Measurements from ENCODE around the gene CRYGB.

The CRYGB gene

GRCh38 chr2:208189810-208190503 lies 44.0 kb upstream of the CRYGB start, which contains the start of gene C2orf80:
C2orf80 (minus strand) TSS chr2:208190030; CDS start chr2:208186986, 3,044 bp downstream.
- Histone ChIP-seq H3K79me2 (ENCODE audit: insufficient read depth, low read length) (no peaks in the 10 kb centered on the region), H3K4me1 (ENCODE audit: insufficient read depth, low read length, poor library complexity, severe bottlenecking) (no peaks in the 10 kb centered on the region), H2AFZ (ENCODE audit: low read length) (no peak within 1 kb of the TSS), H3K27me3 (ENCODE audit: insufficient read depth, low read length, poor library complexity, severe bottlenecking) (no peaks in the 10 kb centered on the region), H3F3A (ENCODE audit: low read depth) (no peaks in the 10 kb centered on the region), H3K4me3 (ENCODE audit: low read length, poor library complexity, severe bottlenecking) (no peak within 1 kb of the TSS), H3K36me3 (ENCODE audit: insufficient read depth, low read length) (no peaks in the 10 kb centered on the region), H3K4me2 (ENCODE audit: low read depth, low read length, poor library complexity, severe bottlenecking) (no peak within 1 kb of the TSS), H4K20me1 (ENCODE audit: insufficient read depth, low read length, poor library complexity, severe bottlenecking) (no peaks in the 10 kb centered on the region), H3K9ac (ENCODE audit: low read depth, low read length, poor library complexity, severe bottlenecking) (no peak within 1 kb of the TSS), H3K9me3 (ENCODE audit: insufficient read depth, low read depth, low read length) (no peaks in the 10 kb centered on the region), H3K9me2 (replicated peaks; ENCODE audit: low read depth, low read length) (no peaks in the 10 kb centered on the region)
- TF ChIP-seq EZH2phosphoT487 (IDR thresholded peaks at IDR 0.05; ENCODE audit: borderline replicate concordance): no peak
- TF ChIP-seq CTCF (conservative IDR thresholded peaks at IDR 0.05; ENCODE audit: low read length): no peak

- Histone ChIP-seq H3K27me3 (ENCODE audit: insufficient read depth, low read length, poor library complexity, severe bottlenecking) (no peaks in the 10 kb centered on the region), H3K4me2 (ENCODE audit: low read depth, low read length, poor library complexity, severe bottlenecking) (no peak overlapping the region), H3K4me1 (ENCODE audit: insufficient read depth, low read length, poor library complexity, severe bottlenecking) (no peaks in the 10 kb centered on the region), H2AFZ (ENCODE audit: low read length) (no peak overlapping the region), H3K9ac (ENCODE audit: low read depth, low read length, poor library complexity, severe bottlenecking) (no peak overlapping the region), H3F3A (ENCODE audit: low read depth) (no peaks in the 10 kb centered on the region), H3K79me2 (ENCODE audit: insufficient read depth, low read length) (no peaks in the 10 kb centered on the region), H3K9me3 (ENCODE audit: insufficient read depth, low read depth, low read length) (no peaks in the 10 kb centered on the region), H3K9me2 (replicated peaks; ENCODE audit: low read depth, low read length) (no peaks in the 10 kb centered on the region), H3K36me3 (ENCODE audit: insufficient read depth, low read length) (no peaks in the 10 kb centered on the region), H3K4me3 (ENCODE audit: low read length, poor library complexity, severe bottlenecking) (no peak overlapping the region), H4K20me1 (ENCODE audit: insufficient read depth, low read length, poor library complexity, severe bottlenecking) (no peaks in the 10 kb centered on the region)
- TF ChIP-seq CTCF (conservative IDR thresholded peaks at IDR 0.05; ENCODE audit: low read length): no peak
- TF ChIP-seq EZH2phosphoT487 (IDR thresholded peaks at IDR 0.05; ENCODE audit: borderline replicate concordance): no peak
These were observed 43.3 kb upstream of the CRYGB start for GRCh38 chr2:208189069-208189809.

DNA sequence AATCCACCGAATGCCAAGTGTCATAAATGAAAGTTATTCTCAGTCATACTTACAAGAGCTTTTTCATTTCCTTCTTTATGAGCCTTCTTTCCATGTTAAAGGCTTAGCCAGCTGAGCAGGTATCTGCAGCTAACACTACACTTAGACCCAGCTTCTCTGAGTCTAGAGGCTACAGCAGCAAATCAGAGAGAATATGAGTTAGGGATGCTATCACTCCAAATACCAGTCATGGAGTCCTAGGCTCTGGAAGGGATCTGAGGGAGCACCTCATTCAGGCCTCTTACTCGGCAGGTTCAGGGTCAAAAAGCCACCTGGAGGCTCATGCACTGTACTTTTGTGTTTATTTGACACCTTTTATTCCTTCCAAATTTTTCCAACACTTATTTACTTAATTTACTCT lies 40.9 kb upstream of the CRYGB start:
- no peak overlapping the region for H3K4me2 ChIP-seq (ENCODE audit: low read depth, low read length, poor library complexity, severe bottlenecking)
- H4K20me1 ChIP-seq (ENCODE audit: insufficient read depth, low read length, poor library complexity, severe bottlenecking): no peaks in the 10 kb centered on the region
- no peak for TF ChIP-seq CTCF (conservative IDR thresholded peaks at IDR 0.05; ENCODE audit: low read length)
- TF ChIP-seq EZH2phosphoT487 (IDR thresholded peaks at IDR 0.05; ENCODE audit: borderline replicate concordance): no peak

More for the DNA sequence above, 40.9 kb upstream of the CRYGB start:
- Histone ChIP-seq H3F3A (ENCODE audit: low read depth) (no peaks in the 10 kb centered on the region), H3K36me3 (ENCODE audit: insufficient read depth, low read length) (no peaks in the 10 kb centered on the region), H3K79me2 (ENCODE audit: insufficient read depth, low read length) (no peaks in the 10 kb centered on the region), H2AFZ (ENCODE audit: low read length) (no peak overlapping the region), H3K4me3 (ENCODE audit: low read length, poor library complexity, severe bottlenecking) (no peak overlapping the region), H3K27me3 (ENCODE audit: insufficient read depth, low read length, poor library complexity, severe bottlenecking) (no peaks in the 10 kb centered on the region), H3K9ac (ENCODE audit: low read depth, low read length, poor library complexity, severe bottlenecking) (no peak overlapping the region), H3K9me2 (replicated peaks; ENCODE audit: low read depth, low read length) (no peaks in the 10 kb centered on the region), H3K4me1 (ENCODE audit: insufficient read depth, low read length, poor library complexity, severe bottlenecking) (no peaks in the 10 kb centered on the region), H3K9me3 (ENCODE audit: insufficient read depth, low read depth, low read length) (no peaks in the 10 kb centered on the region)

Measured in Loucy (cell line).